ENCODE measurements around the gene YBX3. TPM values are rescaled to one million over a fixed set of nuclear protein-coding genes. Genes with fewer than 3 reads are reported as not detected.

Gene YBX3
- total and polyA plus RNA-seq, 4 donors = 54.6 to 80.2 (median 58.9) TPM

- no peaks in the 10 kb centered on the region for H3K36me3 ChIP-seq (ENCODE audit: control insufficient read depth, insufficient read depth, low read length)
- no peaks in the 10 kb centered on the region for H3K9me3 ChIP-seq (ENCODE audit: control insufficient read depth, insufficient read depth, low read length)
- DNase-seq (ENCODE audit: low read depth in 4 of 6, low spot score in 6 of 6) = no peak
- no peak overlapping the region for H3K4me3 ChIP-seq (ENCODE audit: low read depth, low read length)
- 88% methylated on average over 1 of the region's 3 CpGs for WGBS (ENCODE audit: insufficient coverage)
- H3K27me3 ChIP-seq (ENCODE audit: control insufficient read depth, insufficient read depth, low read length) = no peaks in the 10 kb centered on the region
- H3K27ac ChIP-seq (ENCODE audit: low read depth, low read length) = no peak overlapping the region
- no peaks in the 10 kb centered on the region for H3K4me1 ChIP-seq (ENCODE audit: control insufficient read depth, insufficient read depth, low read length)
These were observed 61.8 kb downstream of the YBX3 start for GRCh38 chr12:10661338-10661737.

GRCh38 chr12:10654003-10654402, 69.1 kb downstream of the YBX3 start:
- DNase-seq (ENCODE audit: low read depth in 4 of 6, low spot score in 6 of 6) = no peak
- H3K27ac ChIP-seq (ENCODE audit: low read depth, low read length) = no peak overlapping the region
- no peaks in the 10 kb centered on the region for H3K36me3 ChIP-seq (ENCODE audit: control insufficient read depth, insufficient read depth, low read length)
- no peaks in the 10 kb centered on the region for H3K4me1 ChIP-seq (ENCODE audit: control insufficient read depth, insufficient read depth, low read length)
- no peaks in the 10 kb centered on the region for H3K27me3 ChIP-seq (ENCODE audit: control insufficient read depth, insufficient read depth, low read length)
- no peaks in the 10 kb centered on the region for H3K9me3 ChIP-seq (ENCODE audit: control insufficient read depth, insufficient read depth, low read length)
- H3K4me3 ChIP-seq (ENCODE audit: low read depth, low read length) = no peak overlapping the region

- H3K27me3 ChIP-seq (ENCODE audit: control insufficient read depth, insufficient read depth, low read length) = no peaks in the 10 kb centered on the region
- no CpG with 5 or more reads among the region's 3 CpGs for WGBS (ENCODE audit: insufficient coverage)
- H3K4me1 ChIP-seq (ENCODE audit: control insufficient read depth, insufficient read depth, low read length) = no peaks in the 10 kb centered on the region
- H3K4me3 ChIP-seq (ENCODE audit: low read depth, low read length) = no peak overlapping the region
- no peaks in the 10 kb centered on the region for H3K36me3 ChIP-seq (ENCODE audit: control insufficient read depth, insufficient read depth, low read length)
- H3K27ac ChIP-seq (ENCODE audit: low read depth, low read length) = no peak overlapping the region
- DNase-seq (ENCODE audit: low read depth in 4 of 6, low spot score in 6 of 6) = no peak
- H3K9me3 ChIP-seq (ENCODE audit: control insufficient read depth, insufficient read depth, low read length) = no peaks in the 10 kb centered on the region
These were observed 70.9 kb downstream of the YBX3 start for GRCh38 chr12:10652192-10652591.

Other genes starting within 250 kb of the YBX3 start
- gene EIF2S3B, start 217.4 kb downstream of the YBX3 start, total RNA-seq = under 1 TPM; 0.59 to 0.83 TPM
- 1 to 10 TPM in 1 of 2 donors, under 1 TPM in 1; 0.60 to 4.3 TPM for gene EIF2S3B, start 217.4 kb downstream of the YBX3 start, polyA plus RNA-seq (ENCODE audit: insufficient read length in 2 of 2)
- gene MAGOHB, start 109.7 kb downstream of the YBX3 start, total RNA-seq = 10 to 100 TPM; 20.3 to 28.3 TPM
- gene MAGOHB, start 109.7 kb downstream of the YBX3 start, polyA plus RNA-seq (ENCODE audit: insufficient read length in 2 of 2) = 10 to 100 TPM; 18.3 to 22.2 TPM
- 10 to 100 TPM in 1 of 2 donors, 1 to 10 TPM in 1; 3.0 to 11.2 TPM for gene STYK1, start 49.3 kb downstream of the YBX3 start, total RNA-seq
- 1 to 10 TPM; 6.2 to 6.4 TPM for gene STYK1, start 49.3 kb downstream of the YBX3 start, polyA plus RNA-seq (ENCODE audit: insufficient read length in 2 of 2)
- under 1 TPM in 1 of 2 donors, not detected in 1; 0.33 TPM for gene TAS2R7, start 79.3 kb upstream of the YBX3 start, total RNA-seq
- gene TAS2R7, start 79.3 kb upstream of the YBX3 start, polyA plus RNA-seq (ENCODE audit: insufficient read length in 2 of 2) = not detected
- gene TAS2R8, start 84.0 kb upstream of the YBX3 start, total RNA-seq = under 1 TPM; 0.11 to 0.89 TPM
- gene TAS2R8, start 84.0 kb upstream of the YBX3 start, polyA plus RNA-seq (ENCODE audit: insufficient read length in 2 of 2) = not detected
- 1 to 10 TPM in 1 of 2 donors, under 1 TPM in 1; 0.44 to 1.4 TPM for gene TAS2R9, start 86.8 kb upstream of the YBX3 start, total RNA-seq
- under 1 TPM in 1 of 2 donors, not detected in 1; 0.24 TPM for gene TAS2R9, start 86.8 kb upstream of the YBX3 start, polyA plus RNA-seq (ENCODE audit: insufficient read length in 2 of 2)
- gene TAS2R10, start 103.0 kb upstream of the YBX3 start, total RNA-seq = 1 to 10 TPM; 1.8 to 4.5 TPM
- gene TAS2R10, start 103.0 kb upstream of the YBX3 start, polyA plus RNA-seq (ENCODE audit: insufficient read length in 2 of 2) = under 1 TPM; 0.74 to 0.86 TPM
- gene PRR4, start 126.2 kb upstream of the YBX3 start, total RNA-seq = 10 to 100 TPM in 1 of 2 donors, 1 to 10 TPM in 1; 3.5 to 11.8 TPM
- 10 to 100 TPM; 10.7 to 12.5 TPM for gene PRR4, start 126.2 kb upstream of the YBX3 start, polyA plus RNA-seq (ENCODE audit: insufficient read length in 2 of 2)
- 10 to 100 TPM; 44.5 to 66.9 TPM for gene PRH1, start 160.9 kb upstream of the YBX3 start, total RNA-seq
- gene PRH1, start 160.9 kb upstream of the YBX3 start, polyA plus RNA-seq (ENCODE audit: insufficient read length in 2 of 2) = 10 to 100 TPM in 1 of 2 donors, 1 to 10 TPM in 1; 10.0 to 12.3 TPM
- 10 to 100 TPM in 1 of 2 donors, 1 to 10 TPM in 1; 2.5 to 10.9 TPM for gene TAS2R13, start 186.2 kb upstream of the YBX3 start, total RNA-seq
- gene TAS2R13, start 186.2 kb upstream of the YBX3 start, polyA plus RNA-seq (ENCODE audit: insufficient read length in 2 of 2) = not detected
- gene PRH2, start 205.9 kb upstream of the YBX3 start, total RNA-seq = under 1 TPM in 1 of 2 donors, not detected in 1; 0.88 TPM
- gene PRH2, start 205.9 kb upstream of the YBX3 start, polyA plus RNA-seq (ENCODE audit: insufficient read length in 2 of 2) = not detected
- 10 to 100 TPM in 1 of 2 donors, 1 to 10 TPM in 1; 3.0 to 13.3 TPM for gene TAS2R14, start 215.9 kb upstream of the YBX3 start, total RNA-seq
- gene TAS2R14, start 215.9 kb upstream of the YBX3 start, polyA plus RNA-seq (ENCODE audit: insufficient read length in 2 of 2) = 1 to 10 TPM; 4.6 to 5.3 TPM

Measured in spinal cord (tissue), 10 donors.